IgD-negative memory B cell (primary cell): ENCODE results near the gene CCR5AS.
"Not testable (repeated sequence)": the region's sequence is repeated elsewhere in the genome, so short reads cannot be mapped to it uniquely, and the experiment has no call there.

Experiments
- H3K27ac Mint-ChIP-seq, 3 donors: one replicate each; pipeline ENCODE4 v1.8.0; 2020 to 2022; ENCODE audit warnings: mild to moderate bottlenecking in 3 of 3, mixed read lengths in 3 of 3, moderate library complexity in 1 of 3
- H3K27me3 Mint-ChIP-seq: one replicate; pipeline ENCODE4 v1.8.0; 2021; ENCODE audit warnings: mixed read lengths
- H3K36me3 Mint-ChIP-seq: one replicate; pipeline ENCODE4 v1.8.0; 2020; ENCODE audit warnings: mild to moderate bottlenecking, mixed read lengths
- H3K4me1 Mint-ChIP-seq, 3 donors: one replicate each; pipeline ENCODE4 v1.8.0; 2020 to 2022; ENCODE audit warnings: mixed read lengths in 3 of 3, mild to moderate bottlenecking in 1 of 3
- H3K4me3 Mint-ChIP-seq, 4 donors: one replicate each; pipeline ENCODE4 v1.8.0; 2020 to 2022; ENCODE audit warnings: mild to moderate bottlenecking in 4 of 4, mixed read lengths in 4 of 4, moderate library complexity in 3 of 4
- H3K9me3 Mint-ChIP-seq, 3 donors: one replicate each; pipeline ENCODE4 v1.8.0; 2020 to 2021; ENCODE audit warnings: mixed read lengths in 3 of 3, mild to moderate bottlenecking in 1 of 3

CCR5AS gene

DNA sequence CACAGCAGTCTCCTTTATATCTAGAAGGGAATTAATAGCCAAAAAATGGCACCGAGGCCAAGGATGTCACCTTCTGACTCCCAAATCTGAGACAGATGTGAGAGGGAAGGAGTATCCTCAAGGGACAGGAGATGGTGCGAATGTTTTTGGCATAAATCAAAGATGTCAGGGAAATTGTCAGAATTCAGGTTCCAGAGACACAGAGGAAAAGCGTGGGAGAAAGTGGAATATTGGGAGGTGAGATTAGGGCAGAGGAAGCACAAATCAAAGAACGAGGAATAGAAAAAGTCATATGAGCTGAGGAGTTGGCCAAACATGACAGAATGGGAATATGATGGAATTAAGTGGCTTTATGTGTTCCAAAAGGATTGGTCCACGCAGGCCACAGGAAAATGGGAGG, 6.0 kb downstream of the CCR5AS start:
- no peak overlapping the region for H3K4me3 Mint-ChIP-seq
- H3K27me3 Mint-ChIP-seq = peaks cover 5% of the 10 kb centered on the region
- H3K27ac Mint-ChIP-seq = no peak overlapping the region
- no peaks in the 10 kb centered on the region for H3K36me3 Mint-ChIP-seq
- H3K4me1 Mint-ChIP-seq = peaks cover 6 to 13% (median 8%) of the 10 kb centered on the region in 3 donors
- peaks cover 2 to 4% (median 3%) of the 10 kb centered on the region in 3 donors for H3K9me3 Mint-ChIP-seq

DNA sequence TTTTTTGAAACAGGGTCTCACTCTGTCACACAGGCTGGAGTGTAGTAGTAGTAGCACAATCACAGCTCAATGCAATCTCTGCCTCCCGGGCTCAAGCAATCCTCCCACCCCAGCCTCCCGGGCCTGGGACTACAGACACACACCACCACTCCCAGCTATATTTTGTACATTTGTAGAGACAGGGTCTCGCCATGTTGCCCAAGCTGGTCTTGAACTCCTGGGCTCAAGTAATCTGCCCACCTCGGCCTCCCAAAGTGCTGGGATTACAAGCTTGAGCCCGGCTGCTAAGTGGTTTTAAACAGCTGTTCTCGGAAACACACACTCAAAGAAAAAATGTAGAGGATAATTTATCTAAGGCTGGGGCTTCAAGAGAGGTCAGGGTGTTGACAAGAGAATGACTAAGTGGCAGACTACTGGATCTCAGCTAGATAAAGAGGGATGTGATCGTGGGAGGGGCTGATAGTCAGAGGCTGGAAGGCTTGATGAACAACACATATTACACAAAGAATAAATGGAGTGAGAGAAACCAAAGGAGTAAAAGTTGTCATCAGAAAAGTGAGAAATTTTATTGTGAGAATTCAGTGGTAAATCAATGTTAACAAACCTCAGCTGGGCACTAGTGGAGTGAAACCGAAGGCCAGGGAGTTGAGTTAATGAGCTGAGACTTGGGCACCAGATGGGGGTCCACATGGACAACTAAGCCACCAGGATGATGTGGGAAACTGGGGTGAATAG, 6.7 kb downstream of the CCR5AS start:
- H3K27ac Mint-ChIP-seq = no peak overlapping the region
- peaks cover 5% of the 10 kb centered on the region for H3K27me3 Mint-ChIP-seq
- peaks cover 6 to 19% (median 8%) of the 10 kb centered on the region in 3 donors for H3K4me1 Mint-ChIP-seq
- H3K36me3 Mint-ChIP-seq = no peaks in the 10 kb centered on the region
- H3K9me3 Mint-ChIP-seq = peaks cover 2 to 4% (median 3%) of the 10 kb centered on the region in 3 donors
- no peak overlapping the region for H3K4me3 Mint-ChIP-seq

- H3K4me3 Mint-ChIP-seq = no peak overlapping the region
- H3K9me3 Mint-ChIP-seq = peaks cover 2 to 4% (median 3%) of the 10 kb centered on the region in 3 donors
Observed at GRCh38 chr3:46399557-46399956, 7.3 kb downstream of the CCR5AS start.

DNA sequence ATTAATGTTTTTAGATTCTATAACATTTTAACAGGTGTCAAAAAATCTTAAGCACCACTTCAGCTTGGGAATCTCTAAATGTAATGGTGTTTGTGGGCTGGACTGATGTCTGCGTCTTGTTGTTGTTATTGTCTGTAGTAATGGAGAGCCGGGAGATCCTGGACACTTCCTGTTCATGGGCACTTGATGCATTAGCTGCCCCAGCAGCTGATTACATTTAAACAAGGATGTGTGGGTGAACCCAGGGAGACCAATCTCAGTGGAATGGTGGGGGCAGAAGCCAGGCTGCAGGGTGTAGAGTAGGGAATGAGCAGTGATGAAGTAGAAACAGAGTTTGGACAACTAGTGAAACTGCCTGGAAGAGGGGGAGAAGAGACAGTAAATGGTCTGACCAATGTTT, 7.8 kb downstream of the CCR5AS start:
- Mint-ChIP-seq H3K27me3 (peaks cover 5% of the 10 kb centered on the region), H3K4me3 (no peak overlapping the region), H3K4me1 (peaks cover 8 to 20% (median 8%) of the 10 kb centered on the region in 3 donors), H3K27ac (no peak overlapping the region), H3K9me3 (peaks cover 2 to 4% (median 3%) of the 10 kb centered on the region in 3 donors), H3K36me3 (no peaks in the 10 kb centered on the region)

More at GRCh38 chr3:46399557-46399956, 7.3 kb downstream of the CCR5AS start:
- Mint-ChIP-seq H3K27ac (no peak overlapping the region), H3K36me3 (no peaks in the 10 kb centered on the region), H3K4me1 (peaks cover 6 to 20% (median 8%) of the 10 kb centered on the region in 3 donors), H3K27me3 (peaks cover 5% of the 10 kb centered on the region)

DNA sequence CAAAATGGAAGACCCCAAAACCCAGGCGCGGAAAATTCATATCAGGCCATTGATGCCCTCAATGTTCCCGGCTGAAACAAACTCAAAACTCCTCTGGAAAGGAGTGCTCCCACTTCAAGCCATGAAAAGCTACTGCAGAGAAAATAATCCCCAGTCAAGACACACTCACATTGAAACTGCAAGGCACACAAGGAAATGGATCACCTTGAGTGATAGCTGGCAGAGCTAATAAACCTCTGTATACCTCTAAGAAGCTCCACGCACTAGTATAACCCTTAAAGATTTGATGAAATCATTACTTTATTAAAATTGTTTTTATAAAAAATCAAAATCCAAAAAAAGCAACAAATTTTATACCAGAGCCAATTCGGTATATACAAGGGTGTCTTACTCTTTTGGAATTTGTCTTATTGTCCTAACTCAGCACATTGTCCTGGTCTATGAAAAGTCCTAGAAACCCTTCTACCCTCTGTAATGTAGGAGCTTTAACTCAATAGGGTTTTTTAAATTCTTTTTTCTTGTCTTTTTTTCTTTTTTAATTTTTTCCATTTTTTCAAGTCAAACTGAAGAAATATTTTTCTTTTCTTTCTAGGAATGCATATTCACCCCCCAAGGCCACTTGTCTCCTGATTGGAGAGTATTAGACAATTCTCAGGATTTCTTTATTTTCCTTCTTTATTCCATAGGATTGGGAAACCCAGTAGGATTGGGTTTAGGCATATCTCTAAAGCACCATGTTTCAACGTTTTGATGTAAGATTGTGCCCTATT, 8.5 kb downstream of the CCR5AS start:
- Mint-ChIP-seq H3K9me3 (peaks cover 2 to 4% (median 3%) of the 10 kb centered on the region in 3 donors), H3K4me3 (no peak overlapping the region), H3K36me3 (no peaks in the 10 kb centered on the region), H3K27ac (no peak overlapping the region), H3K4me1 (peaks cover 8 to 20% (median 8%) of the 10 kb centered on the region in 3 donors), H3K27me3 (peaks cover 3% of the 10 kb centered on the region)

GRCh38 chr3:46397111-46397510, 9.8 kb downstream of the CCR5AS start:
- Mint-ChIP-seq H3K36me3 (peaks cover 2% of the 10 kb centered on the region), H3K4me1 (peaks cover 8 to 20% (median 8%) of the 10 kb centered on the region in 3 donors), H3K9me3 (no peaks in the 10 kb centered on the region), H3K27me3 (no peaks in the 10 kb centered on the region), H3K4me3 (peak overlapping the region in 1 of 4 donors; percentile 73), H3K27ac (peak overlapping the region in 1 of 3 donors; percentile 67)

GRCh38 chr3:46395766-46396530, 10.9 kb downstream of the CCR5AS start:
- Mint-ChIP-seq H3K4me1 (peaks cover 8 to 20% (median 8%) of the 10 kb centered on the region in 3 donors), H3K4me3 (peak overlapping the region in 1 of 4 donors; percentile 30), H3K27me3 (no peaks in the 10 kb centered on the region), H3K9me3 (no peaks in the 10 kb centered on the region), H3K36me3 (peaks cover 2% of the 10 kb centered on the region), H3K27ac (peak overlapping the region in 1 of 3 donors; percentile 50)

GRCh38 chr3:46395210-46395661, 11.6 kb downstream of the CCR5AS start:
- Mint-ChIP-seq H3K9me3 (no peaks in the 10 kb centered on the region), H3K4me1 (peaks cover 8 to 20% (median 8%) of the 10 kb centered on the region in 3 donors), H3K4me3 (no peak overlapping the region), H3K36me3 (peaks cover 2% of the 10 kb centered on the region), H3K27me3 (no peaks in the 10 kb centered on the region), H3K27ac (peak overlapping the region in 1 of 3 donors; percentile 50)

GRCh38 chr3:46393554-46394434, 13.1 kb downstream of the CCR5AS start:
- H3K27ac Mint-ChIP-seq = peak overlapping the region in 1 of 3 donors; percentile 45
- no peaks in the 10 kb centered on the region for H3K27me3 Mint-ChIP-seq
- H3K36me3 Mint-ChIP-seq = peaks cover 2% of the 10 kb centered on the region
- H3K4me1 Mint-ChIP-seq = peaks cover 8 to 20% (median 8%) of the 10 kb centered on the region in 3 donors
- H3K9me3 Mint-ChIP-seq = no peaks in the 10 kb centered on the region
- no peak overlapping the region for H3K4me3 Mint-ChIP-seq

DNA sequence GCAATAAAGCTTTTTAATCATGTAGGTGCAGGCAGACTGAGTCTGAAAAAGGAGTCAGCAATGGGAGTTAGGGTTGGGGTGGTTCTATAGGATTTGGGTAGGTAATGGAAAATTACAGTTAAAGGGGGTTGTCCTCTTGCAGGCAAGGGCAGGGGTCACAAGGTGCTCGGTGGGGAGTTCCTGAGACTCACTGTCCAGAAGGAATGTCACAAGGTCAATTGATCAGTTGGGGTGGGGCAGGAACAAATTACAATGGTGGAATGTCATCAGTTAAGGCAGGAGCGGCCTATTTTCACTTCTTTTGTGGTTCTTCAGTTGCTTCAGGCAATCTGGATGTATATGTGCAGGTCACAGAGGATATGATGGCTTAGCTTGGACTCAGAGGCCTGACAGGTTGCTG, 13.9 kb downstream of the CCR5AS start:
- H3K4me3 Mint-ChIP-seq = no peak overlapping the region
- H3K4me1 Mint-ChIP-seq = peaks cover 8 to 20% (median 8%) of the 10 kb centered on the region in 3 donors
- no peak overlapping the region for H3K27ac Mint-ChIP-seq

DNA sequence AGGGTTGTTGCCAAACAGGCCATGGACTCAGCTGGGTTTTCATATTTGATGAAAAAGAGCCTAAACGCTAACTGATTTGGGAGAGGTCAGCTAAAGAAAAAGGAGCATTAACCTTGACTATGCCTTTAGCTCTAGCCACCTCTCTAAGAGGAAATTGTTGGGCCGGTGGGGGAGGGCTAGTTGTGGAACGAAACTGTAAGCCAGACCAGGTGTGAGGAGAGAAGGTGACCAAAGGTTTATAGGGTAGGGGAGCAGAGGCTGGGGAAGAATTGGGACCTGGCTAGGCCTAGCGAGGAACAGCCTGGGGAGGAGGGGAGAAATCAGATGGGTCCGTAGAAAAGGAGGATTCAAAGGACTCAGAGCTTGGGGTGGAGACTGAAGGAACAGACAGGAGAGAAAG, 15.3 kb downstream of the CCR5AS start:
- not testable (repeated sequence) for H3K36me3 Mint-ChIP-seq, H3K4me3 Mint-ChIP-seq, H3K27ac Mint-ChIP-seq, H3K27me3 Mint-ChIP-seq, H3K9me3 Mint-ChIP-seq
- peaks cover 3 to 19% (median 6%) of the 10 kb centered on the region in 3 donors for H3K4me1 Mint-ChIP-seq

More for the DNA sequence above, 13.9 kb downstream of the CCR5AS start:
- Mint-ChIP-seq H3K36me3 (peaks cover 2% of the 10 kb centered on the region), H3K27me3 (no peaks in the 10 kb centered on the region), H3K9me3 (no peaks in the 10 kb centered on the region)

DNA sequence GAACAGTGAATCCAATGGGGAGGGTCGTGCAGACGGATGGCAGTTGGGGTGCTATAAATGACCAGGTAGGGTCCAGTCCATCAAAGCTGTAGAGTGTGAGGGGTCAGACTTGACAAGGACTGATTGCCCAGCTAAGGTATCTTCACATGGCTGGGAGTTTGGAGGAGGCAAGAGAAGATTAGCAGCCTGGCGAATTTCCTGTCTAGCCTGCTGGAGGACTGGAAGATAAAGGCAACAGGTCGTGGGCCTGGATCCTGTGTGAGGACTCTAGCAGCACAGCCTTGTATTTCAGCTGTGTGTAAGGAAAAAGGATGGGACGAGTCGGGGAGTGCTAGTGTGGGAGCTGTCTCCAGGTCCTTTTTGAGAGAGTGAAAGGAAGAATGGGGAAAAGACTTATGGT, 17.6 kb downstream of the CCR5AS start:
- peaks cover 2% of the 10 kb centered on the region for H3K36me3 Mint-ChIP-seq
- no peaks in the 10 kb centered on the region for H3K9me3 Mint-ChIP-seq
- no peak overlapping the region for H3K27ac Mint-ChIP-seq
- H3K4me3 Mint-ChIP-seq = no peak overlapping the region
- peaks cover 6 to 11% (median 9%) of the 10 kb centered on the region in 3 donors for H3K4me1 Mint-ChIP-seq
- no peaks in the 10 kb centered on the region for H3K27me3 Mint-ChIP-seq

- H3K27ac Mint-ChIP-seq = not testable (repeated sequence)
Observed at GRCh38 chr3:46388847-46389246, 18.0 kb downstream of the CCR5AS start.

GRCh38 chr3:46386205-46386604, 20.7 kb downstream of the CCR5AS start:
- Mint-ChIP-seq H3K27me3 (no peaks in the 10 kb centered on the region), H3K9me3 (no peaks in the 10 kb centered on the region), H3K36me3 (no peaks in the 10 kb centered on the region), H3K4me1 (peaks cover 18 to 28% (median 24%) of the 10 kb centered on the region in 3 donors), H3K4me3 (no peak overlapping the region), H3K27ac (peak overlapping the region in 1 of 3 donors; percentile 43)

More at GRCh38 chr3:46388847-46389246, 18.0 kb downstream of the CCR5AS start:
- peaks cover 8 to 15% (median 13%) of the 10 kb centered on the region in 3 donors for H3K4me1 Mint-ChIP-seq
- not testable (repeated sequence) for H3K36me3 Mint-ChIP-seq, H3K9me3 Mint-ChIP-seq, H3K4me3 Mint-ChIP-seq, H3K27me3 Mint-ChIP-seq
